ENCODE results near the gene ZFR2. TPM values are rescaled to one million over a fixed set of nuclear protein-coding genes. Genes with fewer than 3 reads are reported as not detected.
A peak's percentile ranks its signal among the peaks of the same experiment; 100 is the strongest.
"Not testable (repeated sequence)": the region's sequence is repeated elsewhere in the genome, so short reads cannot be mapped to it uniquely, and the experiment has no call there.

Gene ZFR2
- total RNA-seq, 1 donor from 2014 or later = 0.55 TPM

- Histone ChIP-seq H3K27me3 (no peaks in the 10 kb centered on the region), H3K4me1 (peaks cover 14% of the 10 kb centered on the region), H3K9me3 (no peaks in the 10 kb centered on the region), H3K27ac (no peak overlapping the region), H3K36me3 (peaks cover 33% of the 10 kb centered on the region), H3K4me3 (no peak overlapping the region)
- DNase-seq (no peak), ATAC-seq (no peak)
- intact Hi-C loops (cut with DNase I) = no loop called here
- TF ChIP-seq CTCF (IDR thresholded peaks at IDR 0.05) = no peak
Measured at GRCh38 chr19:3766520-3766919, 102.3 kb downstream of the ZFR2 start.

- ATAC-seq; H3K4me3 ChIP-seq; H3K9me3 ChIP-seq; DNase-seq; H3K27ac ChIP-seq; intact Hi-C loops (cut with DNase I); H3K27me3 ChIP-seq: not testable (repeated sequence)
- Histone ChIP-seq H3K4me1 (peaks cover 17% of the 10 kb centered on the region), H3K36me3 (peaks cover 33% of the 10 kb centered on the region)
Measured at GRCh38 chr19:3765757-3766156, 103.1 kb downstream of the ZFR2 start.

- Histone ChIP-seq H3K27ac (no peak overlapping the region), H3K9me3 (no peaks in the 10 kb centered on the region), H3K4me3 (no peak overlapping the region), H3K36me3 (peaks cover 33% of the 10 kb centered on the region), H3K4me1 (peaks cover 19% of the 10 kb centered on the region), H3K27me3 (no peaks in the 10 kb centered on the region)
- intact Hi-C loops (cut with DNase I) = no loop called here
- ATAC-seq (no peak), DNase-seq (no peak)
- no peak for TF ChIP-seq CTCF (IDR thresholded peaks at IDR 0.05)
Measured at GRCh38 chr19:3765121-3765520, 103.7 kb downstream of the ZFR2 start.

GRCh38 chr19:3762501-3763459 is 106.1 kb downstream of the ZFR2 start, which contains the start of gene MRPL54:
Gene MRPL54, plus strand, starts transcription at chr19:3762682. Its CDS starts 19 bp downstream, at chr19:3762701.
- peak; percentile 94 for ATAC-seq

GRCh38 chr19:3762130-3762473 is 106.7 kb downstream of the ZFR2 start:
- Histone ChIP-seq H3K9me3 (no peaks in the 10 kb centered on the region), H3K36me3 (peaks cover 27% of the 10 kb centered on the region), H3K27ac (peak overlapping the region; percentile 99), H3K27me3 (no peaks in the 10 kb centered on the region), H3K4me1 (peaks cover 35% of the 10 kb centered on the region), H3K4me3 (peak overlapping the region; percentile 71)
- ATAC-seq (no peak), DNase-seq (no peak)
- intact Hi-C loops (cut with DNase I) = no loop called here
- no peak for TF ChIP-seq CTCF (IDR thresholded peaks at IDR 0.05)

More at GRCh38 chr19:3762501-3763459, 106.1 kb downstream of the ZFR2 start, which contains the start of gene MRPL54:
- Histone ChIP-seq H3K27me3 (no peaks in the 10 kb centered on the region), H3K4me3 (peak within 1 kb of the TSS; percentile 97), H3K27ac (peak within 1 kb of the TSS; percentile 99), H3K4me1 (peaks cover 35% of the 10 kb centered on the region), H3K9me3 (no peaks in the 10 kb centered on the region), H3K36me3 (peaks cover 29% of the 10 kb centered on the region)
- peak; percentile 100 for DNase-seq
- no peak for TF ChIP-seq CTCF (IDR thresholded peaks at IDR 0.05)
- intact Hi-C loops (cut with DNase I) = no loop called here

GRCh38 chr19:3761382-3762129 is 107.3 kb downstream of the ZFR2 start, which contains the start of gene APBA3:
Gene APBA3, minus strand, starts transcription at chr19:3761692. Its CDS starts 1,428 bp downstream, at chr19:3760264.
- Histone ChIP-seq H3K27ac (peak within 1 kb of the TSS; percentile 99), H3K4me3 (peak within 1 kb of the TSS; percentile 97), H3K27me3 (no peaks in the 10 kb centered on the region), H3K36me3 (peaks cover 25% of the 10 kb centered on the region), H3K9me3 (no peaks in the 10 kb centered on the region), H3K4me1 (peaks cover 35% of the 10 kb centered on the region)
- DNase-seq (peak; percentile 96), ATAC-seq (peak; percentile 77)
- TF ChIP-seq CTCF (IDR thresholded peaks at IDR 0.05) = peak; percentile 67
- intact Hi-C loops (cut with DNase I) = no loop called here
